ENCODE data around the gene LEUTX.
A peak's percentile ranks its signal among the peaks of the same experiment; 100 is the strongest.
"Not testable (repeated sequence)": the region's sequence is repeated elsewhere in the genome, so short reads cannot be mapped to it uniquely, and the experiment has no call there.

LEUTX gene

GRCh38 chr19:39788244-39788643 lies 9.6 kb downstream of the LEUTX start:
- DNase-seq, result no peak

DNA sequence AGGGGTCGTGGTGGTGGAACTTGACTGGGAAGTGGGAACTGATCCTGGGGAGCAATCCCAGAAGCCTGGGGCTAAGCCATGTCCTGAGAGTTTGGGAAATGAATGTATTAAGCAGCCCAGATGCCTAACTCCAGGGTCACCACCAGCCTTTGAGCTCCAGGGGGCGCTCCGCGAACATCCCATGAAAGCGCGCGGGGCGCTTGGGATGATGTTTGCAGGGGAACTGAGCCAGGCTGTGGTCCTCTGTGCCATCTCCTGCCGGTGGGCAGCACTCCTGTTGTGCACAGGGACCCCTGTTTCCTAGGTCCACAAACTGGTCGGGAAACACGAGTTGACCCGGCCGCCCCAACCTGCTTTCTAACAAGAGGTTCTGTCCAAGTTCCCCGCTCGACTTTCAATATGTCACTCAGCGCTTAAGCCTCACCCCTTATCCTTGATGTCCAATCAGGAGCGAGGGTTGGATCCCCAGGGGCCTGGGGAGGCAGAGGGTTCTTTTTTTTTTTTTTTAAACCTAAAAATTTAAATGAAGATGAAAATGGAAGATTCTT lies 14.4 kb downstream of the LEUTX start:
- peak; percentile 46 to 61 (median 54) for DNase-seq

DNA sequence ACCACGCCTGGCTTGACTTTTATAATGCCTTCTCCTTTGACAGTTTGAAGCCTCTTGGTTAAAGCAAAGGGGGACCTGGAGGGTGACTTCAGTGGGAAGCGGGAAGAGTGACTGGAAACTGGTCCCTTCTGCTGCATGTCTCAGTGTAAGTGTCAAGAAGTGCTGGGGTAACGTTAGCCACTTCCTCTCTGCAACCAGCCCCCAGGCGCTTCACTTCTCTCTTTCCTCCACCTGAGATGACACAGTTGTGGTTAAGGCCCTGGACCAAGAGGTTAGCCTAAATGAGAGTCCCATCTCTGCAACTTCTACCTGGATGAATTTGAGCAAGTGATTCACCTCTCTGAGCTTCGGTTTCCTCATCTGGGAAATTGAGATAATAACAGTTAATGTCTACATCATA lies 16.3 kb downstream of the LEUTX start:
- no peak for DNase-seq

DNA sequence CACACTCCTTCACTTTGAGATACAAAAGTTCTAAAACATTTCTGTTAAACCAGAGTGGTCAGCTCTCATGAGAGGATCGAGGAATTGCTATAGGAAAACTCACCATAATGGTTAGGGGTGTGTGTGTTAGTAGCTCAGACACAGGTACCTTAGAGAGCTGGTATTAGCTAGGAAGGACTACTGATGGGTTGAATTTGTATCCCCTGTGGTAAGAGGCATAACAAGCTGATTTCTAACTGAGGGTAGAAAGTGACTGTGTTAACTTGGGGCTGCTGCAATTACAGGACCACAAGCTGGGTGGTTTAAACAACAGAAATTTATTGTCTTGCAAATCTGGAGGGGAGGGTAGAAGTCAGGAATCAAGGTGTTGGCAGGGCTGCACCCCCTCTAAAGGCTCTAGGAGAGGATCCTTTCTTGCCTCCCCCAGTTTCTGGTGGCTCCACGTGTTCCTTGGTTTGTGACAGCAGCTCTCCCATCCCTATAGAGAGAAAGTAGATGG lies 17.4 kb downstream of the LEUTX start:
- no peak for DNase-seq

- DNase-seq, result no peak
These were observed 18.4 kb downstream of the LEUTX start for GRCh38 chr19:39797083-39797482.

GRCh38 chr19:39802958-39803357 lies 24.3 kb downstream of the LEUTX start:
- DNase-seq, result no peak

- DNase-seq, result no peak
These were observed 26.4 kb downstream of the LEUTX start for GRCh38 chr19:39805104-39805503.

GRCh38 chr19:39807846-39808364 lies 29.3 kb downstream of the LEUTX start:
- DNase-seq, result no peak

GRCh38 chr19:39808688-39809087 lies 30.0 kb downstream of the LEUTX start:
- DNase-seq, result not testable (repeated sequence)

- DNase-seq, result no peak
These were observed 30.7 kb downstream of the LEUTX start for GRCh38 chr19:39809368-39809767.

GRCh38 chr19:39810424-39810823 lies 31.8 kb downstream of the LEUTX start:
- DNase-seq, result no peak

- no peak for DNase-seq
These were observed 32.4 kb downstream of the LEUTX start for GRCh38 chr19:39811064-39811463.

- DNase-seq, result no peak
These were observed 34.8 kb downstream of the LEUTX start for GRCh38 chr19:39813264-39813993.

- not testable (repeated sequence) for DNase-seq
These were observed 35.5 kb downstream of the LEUTX start for GRCh38 chr19:39814111-39814510.

DNA sequence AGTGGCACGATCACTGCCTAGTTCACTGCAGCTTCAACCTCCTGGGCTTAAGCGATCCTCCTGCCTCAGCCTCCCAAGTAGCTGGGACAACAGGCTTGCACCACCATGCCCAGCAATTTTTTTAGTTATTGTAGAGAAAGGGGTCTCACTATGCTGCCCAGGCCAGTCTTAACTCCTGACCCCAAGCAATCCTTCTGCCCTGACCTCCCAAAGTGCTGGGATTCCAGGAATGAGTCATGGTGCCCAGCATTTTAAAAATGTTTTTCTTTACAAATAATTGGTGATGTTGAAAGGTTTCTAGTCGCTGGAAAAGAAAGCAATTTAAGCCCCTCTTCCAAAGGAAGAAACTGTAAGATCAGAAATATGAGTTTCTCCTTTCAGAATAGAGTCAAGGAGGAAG lies 35.9 kb downstream of the LEUTX start:
- DNase-seq, result no peak

- no peak for DNase-seq
These were observed 37.8 kb downstream of the LEUTX start for GRCh38 chr19:39816287-39817048.

- DNase-seq, result no peak
These were observed 39.4 kb downstream of the LEUTX start for GRCh38 chr19:39817888-39818561.

- DNase-seq, result no peak
These were observed 40.0 kb downstream of the LEUTX start for GRCh38 chr19:39818626-39819097.

DNA sequence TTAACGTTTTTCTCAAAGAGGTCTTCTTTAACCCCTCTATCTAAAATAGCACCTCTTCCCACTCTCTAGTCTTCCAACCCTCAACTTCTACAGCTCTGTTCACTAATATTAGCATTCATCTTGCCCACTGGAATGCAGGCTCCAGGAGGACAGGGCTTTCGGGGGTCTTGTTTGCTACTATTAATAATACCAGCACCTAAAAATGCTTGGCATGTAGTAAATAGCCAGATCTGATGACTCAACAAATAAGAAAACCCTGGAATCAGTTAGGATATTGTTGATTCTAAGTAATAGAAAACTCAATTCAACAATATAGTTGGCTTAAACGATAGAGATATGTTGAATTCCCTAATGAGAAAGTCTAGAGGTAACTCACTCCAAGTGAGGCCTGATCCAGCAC lies 41.1 kb downstream of the LEUTX start:
- DNase-seq, result no peak

DNA sequence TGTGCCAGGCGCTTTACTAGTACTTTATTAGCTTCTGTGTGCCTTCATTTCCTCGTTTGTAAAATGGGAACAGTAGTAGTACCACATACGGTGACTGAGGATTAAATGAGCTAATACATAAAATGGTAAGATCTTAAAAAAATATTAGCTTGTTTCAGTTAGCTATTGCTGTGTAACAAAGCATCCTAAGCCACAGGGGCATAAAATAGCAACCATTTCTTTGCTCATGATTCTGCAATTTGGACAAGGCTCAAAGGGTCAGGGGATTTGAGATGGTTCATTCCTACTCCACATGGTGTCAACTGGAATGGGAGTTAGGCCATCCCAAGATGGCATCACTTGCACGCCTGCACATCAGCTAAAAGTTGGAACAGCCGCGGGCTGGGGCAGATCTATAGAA lies 42.0 kb downstream of the LEUTX start:
- DNase-seq, result no peak

- DNase-seq, result no peak
These were observed 45.0 kb downstream of the LEUTX start for GRCh38 chr19:39823686-39824085.

DNA sequence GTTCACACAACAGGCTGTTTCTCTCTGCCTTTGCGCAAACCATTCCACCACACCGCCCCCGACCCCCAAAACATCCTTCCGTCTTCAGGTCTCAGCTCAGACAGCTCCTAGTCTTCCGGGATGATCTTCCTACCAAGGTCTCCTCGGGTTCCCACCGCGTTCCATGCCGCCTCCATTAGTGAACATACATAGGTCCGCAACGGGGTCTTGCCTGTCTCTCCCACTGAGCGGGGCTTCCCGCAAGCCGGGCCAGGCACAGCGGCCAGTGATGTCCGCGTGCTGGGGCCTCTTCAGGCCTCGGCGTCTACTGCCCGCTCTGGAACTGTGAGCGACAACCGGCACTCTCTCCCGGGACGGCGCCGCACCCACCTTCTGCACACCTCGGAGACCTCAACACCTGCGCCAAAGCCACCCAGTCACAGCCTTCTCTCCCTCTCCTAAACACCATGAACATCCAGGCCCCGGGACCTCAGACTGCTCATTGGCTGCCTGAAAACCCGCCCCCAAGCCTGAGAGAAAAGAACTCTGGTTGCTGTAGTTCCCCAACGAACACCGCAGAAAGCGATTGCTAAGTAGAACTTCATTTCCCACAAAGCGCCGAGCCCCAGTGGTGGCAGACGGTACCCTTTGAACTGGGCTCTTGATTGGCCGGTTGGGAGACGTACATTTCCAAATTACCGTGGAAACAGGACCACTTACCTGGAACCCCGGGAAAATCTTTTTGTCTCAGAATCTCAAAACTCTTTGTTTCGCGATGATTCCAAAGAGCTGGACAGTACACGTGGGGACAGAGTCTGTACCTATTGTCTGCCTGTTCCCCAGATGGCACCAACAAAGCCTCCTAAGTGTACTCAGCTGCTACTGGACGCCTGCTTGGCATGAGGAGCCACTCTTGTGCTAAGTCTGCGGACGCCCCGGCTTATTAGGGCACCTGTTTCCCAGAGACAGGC lies 45.8 kb downstream of the LEUTX start:
- DNase-seq, result peak; percentile 64 to 77 (median 66)

Data from activated CD4-positive, CD25-positive, alpha-beta regulatory T cell (primary cell).